SH-SY5Y (cell line): Measurements from ENCODE around the gene PACS1.

Source experiments
- GATA2 ChIP-seq: IDR thresholded peaks from 2 replicates; pipeline ENCODE4 v1.6.1; 2011; ENCODE audit warnings: mild to moderate bottlenecking, low read depth, low read length
- GATA3 ChIP-seq: IDR thresholded peaks from 2 replicates; pipeline ENCODE4 v1.6.1; 2011; ENCODE audit warnings: low read depth, mild to moderate bottlenecking, low read length, moderate library complexity

DNA sequence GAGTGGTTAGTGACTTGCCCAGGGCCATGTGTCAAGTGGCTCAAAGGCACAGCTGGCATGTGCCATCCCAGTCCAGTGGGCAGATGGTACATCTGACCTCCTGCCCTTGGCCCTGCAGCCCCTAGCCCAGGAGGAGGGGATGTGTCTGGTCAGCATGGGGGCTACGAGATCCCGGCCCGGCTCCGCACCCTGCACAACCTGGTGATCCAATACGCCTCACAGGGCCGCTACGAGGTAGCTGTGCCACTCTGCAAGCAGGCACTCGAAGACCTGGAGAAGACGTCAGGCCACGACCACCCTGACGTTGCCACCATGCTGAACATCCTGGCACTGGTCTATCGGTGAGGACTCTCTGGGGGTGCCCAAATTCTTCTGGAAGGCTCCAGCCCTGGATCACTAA, 192.6 kb downstream of the PACS1 start:
- TF ChIP-seq GATA3 (no peak), GATA2 (no peak)
